OCI-LY3 (cell line): ENCODE results near the gene PITX2.

Source experiments
- EZH2phosphoT487 ChIP-seq: fragments of 200-600 bp; shearing (Covaris generic); IDR thresholded peaks from 2 replicates; pipeline ENCODE4 v1.6.1; 2018; ENCODE audit warnings: antibody characterized with exemption, mixed run types, low read depth
- TF ChIP-seq, protein P1 (sequence below): fragments of 200-600, 300-600 bp; sonication (generic); IDR thresholded peaks from 2 replicates; pipeline ENCODE4 v1.5.1; 2014; ENCODE audit warnings: antibody characterized with exemption, low read length, low read depth

DNA sequence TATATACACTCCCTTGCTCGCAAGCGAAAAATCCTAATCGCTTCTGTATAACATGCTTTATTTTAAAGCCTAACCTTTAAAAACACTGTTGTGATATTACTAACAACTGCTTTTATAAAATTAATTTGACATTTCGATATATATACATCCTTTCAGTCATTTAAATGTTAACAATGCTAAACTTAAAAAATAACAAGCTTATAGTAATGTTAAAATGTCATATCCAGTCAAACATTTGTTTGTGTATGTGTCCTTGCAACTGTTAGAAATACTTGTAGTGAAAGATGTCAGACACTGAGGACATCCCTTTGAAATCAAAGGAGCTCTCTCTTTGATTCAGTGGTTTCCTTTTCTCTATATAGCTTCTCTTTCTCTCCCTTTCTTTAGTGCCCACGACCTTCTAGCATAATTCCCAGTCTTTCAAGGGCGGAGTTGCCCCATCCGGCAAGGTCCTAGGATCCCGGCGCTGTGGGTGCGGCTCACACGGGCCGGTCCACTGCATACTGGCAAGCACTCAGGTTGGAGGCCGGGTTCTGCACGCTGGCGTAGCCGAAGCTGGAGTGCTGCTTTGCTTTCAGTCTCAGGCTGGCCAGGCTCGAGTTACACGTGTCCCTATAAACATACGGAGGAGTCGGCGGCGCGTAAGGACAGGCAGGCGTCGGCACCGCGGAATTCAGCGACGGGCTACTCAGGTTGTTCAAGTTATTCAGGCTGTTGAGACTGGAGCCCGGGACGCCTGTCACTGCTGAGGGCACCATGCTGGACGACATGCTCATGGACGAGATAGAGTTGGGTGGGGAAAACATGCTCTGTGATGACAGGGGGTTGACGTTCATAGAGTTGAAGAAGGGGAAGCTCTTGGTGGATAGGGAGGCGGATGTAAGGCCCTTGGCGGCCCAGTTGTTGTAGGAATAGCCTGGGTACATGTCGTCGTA lies 5.0 kb downstream of the PITX2 start:
- no peak for TF ChIP-seq EZH2phosphoT487
- TF ChIP-seq, protein P1, sequence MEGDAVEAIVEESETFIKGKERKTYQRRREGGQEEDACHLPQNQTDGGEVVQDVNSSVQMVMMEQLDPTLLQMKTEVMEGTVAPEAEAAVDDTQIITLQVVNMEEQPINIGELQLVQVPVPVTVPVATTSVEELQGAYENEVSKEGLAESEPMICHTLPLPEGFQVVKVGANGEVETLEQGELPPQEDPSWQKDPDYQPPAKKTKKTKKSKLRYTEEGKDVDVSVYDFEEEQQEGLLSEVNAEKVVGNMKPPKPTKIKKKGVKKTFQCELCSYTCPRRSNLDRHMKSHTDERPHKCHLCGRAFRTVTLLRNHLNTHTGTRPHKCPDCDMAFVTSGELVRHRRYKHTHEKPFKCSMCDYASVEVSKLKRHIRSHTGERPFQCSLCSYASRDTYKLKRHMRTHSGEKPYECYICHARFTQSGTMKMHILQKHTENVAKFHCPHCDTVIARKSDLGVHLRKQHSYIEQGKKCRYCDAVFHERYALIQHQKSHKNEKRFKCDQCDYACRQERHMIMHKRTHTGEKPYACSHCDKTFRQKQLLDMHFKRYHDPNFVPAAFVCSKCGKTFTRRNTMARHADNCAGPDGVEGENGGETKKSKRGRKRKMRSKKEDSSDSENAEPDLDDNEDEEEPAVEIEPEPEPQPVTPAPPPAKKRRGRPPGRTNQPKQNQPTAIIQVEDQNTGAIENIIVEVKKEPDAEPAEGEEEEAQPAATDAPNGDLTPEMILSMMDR = no peak
